NB4 (cell line): Measurements from ENCODE around the gene SLC37A1.

Experiments
- MYC ChIP-seq: IDR thresholded peaks from 2 replicates; pipeline ENCODE4 v1.6.1; 2011; ENCODE audit warnings: low read depth, low read length
- TF ChIP-seq, protein P1 (sequence below): IDR thresholded peaks from one replicate; pipeline ENCODE4 v1.5.1; 2012; ENCODE audit warnings: low read depth, low read length

GRCh38 chr21:42505090-42505726 is 8.4 kb upstream of the SLC37A1 start:
- no peak for TF ChIP-seq MYC
- TF ChIP-seq, protein P1, sequence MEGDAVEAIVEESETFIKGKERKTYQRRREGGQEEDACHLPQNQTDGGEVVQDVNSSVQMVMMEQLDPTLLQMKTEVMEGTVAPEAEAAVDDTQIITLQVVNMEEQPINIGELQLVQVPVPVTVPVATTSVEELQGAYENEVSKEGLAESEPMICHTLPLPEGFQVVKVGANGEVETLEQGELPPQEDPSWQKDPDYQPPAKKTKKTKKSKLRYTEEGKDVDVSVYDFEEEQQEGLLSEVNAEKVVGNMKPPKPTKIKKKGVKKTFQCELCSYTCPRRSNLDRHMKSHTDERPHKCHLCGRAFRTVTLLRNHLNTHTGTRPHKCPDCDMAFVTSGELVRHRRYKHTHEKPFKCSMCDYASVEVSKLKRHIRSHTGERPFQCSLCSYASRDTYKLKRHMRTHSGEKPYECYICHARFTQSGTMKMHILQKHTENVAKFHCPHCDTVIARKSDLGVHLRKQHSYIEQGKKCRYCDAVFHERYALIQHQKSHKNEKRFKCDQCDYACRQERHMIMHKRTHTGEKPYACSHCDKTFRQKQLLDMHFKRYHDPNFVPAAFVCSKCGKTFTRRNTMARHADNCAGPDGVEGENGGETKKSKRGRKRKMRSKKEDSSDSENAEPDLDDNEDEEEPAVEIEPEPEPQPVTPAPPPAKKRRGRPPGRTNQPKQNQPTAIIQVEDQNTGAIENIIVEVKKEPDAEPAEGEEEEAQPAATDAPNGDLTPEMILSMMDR, result no peak
